Stimulated activated CD4-positive, alpha-beta T cell treated with anti-CD3 and anti-CD28 coated beads, Interleukin-2, amount 100 ng/mL, for 4 hours (primary cell): Measurements from ENCODE around the gene INPP4A.

Source experiments
- DNase-seq: peaks from one replicate; pipeline ENCODE4 v3.0.0-alpha.2; 2020; ENCODE audit warnings: low read depth

INPP4A gene

DNA sequence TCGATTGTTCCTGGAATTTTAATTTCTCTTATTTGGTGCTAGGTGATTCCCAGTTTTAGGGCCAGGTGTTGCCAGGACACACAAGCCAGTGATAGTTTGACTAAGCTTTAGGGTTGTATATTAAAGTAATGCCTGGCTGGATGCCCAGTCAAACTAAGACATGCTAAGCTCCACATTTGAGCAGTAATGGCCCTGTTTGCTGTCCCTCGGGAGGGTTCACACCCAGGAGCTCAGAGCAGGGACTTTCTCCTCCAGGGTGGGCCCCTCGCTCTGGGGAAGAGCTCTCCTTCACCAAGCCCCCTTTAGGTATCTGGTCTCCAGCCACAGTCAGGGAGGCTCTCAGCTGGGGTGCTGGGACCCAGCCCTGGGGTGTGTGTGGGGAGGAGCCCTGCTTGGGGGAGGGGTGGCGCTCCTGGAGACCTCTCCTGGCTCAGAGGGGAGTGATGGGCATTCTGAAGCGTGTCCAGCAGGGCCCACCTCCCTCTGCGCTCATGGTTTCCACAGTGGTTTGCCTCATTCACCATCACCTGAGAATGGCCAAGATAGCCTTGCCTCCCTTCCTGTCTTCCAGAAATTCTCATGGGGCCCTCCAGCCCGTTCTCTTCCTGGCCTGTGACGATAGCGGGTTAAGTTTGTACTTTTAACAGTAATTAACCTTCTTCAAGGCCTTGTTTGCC lies 31.7 kb downstream of the INPP4A start:
- DNase-seq = no peak

DNA sequence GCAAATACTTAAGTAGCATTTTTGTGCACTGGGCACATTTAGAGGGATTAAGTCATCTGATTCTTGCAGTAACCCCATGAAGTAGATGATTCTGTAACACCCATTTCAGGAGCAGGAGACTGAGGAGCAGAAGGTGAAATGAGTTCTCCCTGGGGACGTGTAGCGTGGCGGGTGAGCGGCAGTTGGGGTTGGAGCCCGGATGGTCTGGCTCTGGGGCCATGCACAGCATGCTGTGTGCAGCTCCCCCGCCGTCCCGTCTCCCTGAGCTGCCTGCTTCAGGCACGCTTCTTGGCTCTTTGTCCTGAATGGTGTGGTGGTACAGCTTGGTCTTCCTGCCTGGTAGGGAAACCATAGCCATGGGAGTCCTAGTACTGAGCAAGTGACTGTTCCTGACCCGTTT lies 32.4 kb downstream of the INPP4A start:
- DNase-seq = no peak

DNA sequence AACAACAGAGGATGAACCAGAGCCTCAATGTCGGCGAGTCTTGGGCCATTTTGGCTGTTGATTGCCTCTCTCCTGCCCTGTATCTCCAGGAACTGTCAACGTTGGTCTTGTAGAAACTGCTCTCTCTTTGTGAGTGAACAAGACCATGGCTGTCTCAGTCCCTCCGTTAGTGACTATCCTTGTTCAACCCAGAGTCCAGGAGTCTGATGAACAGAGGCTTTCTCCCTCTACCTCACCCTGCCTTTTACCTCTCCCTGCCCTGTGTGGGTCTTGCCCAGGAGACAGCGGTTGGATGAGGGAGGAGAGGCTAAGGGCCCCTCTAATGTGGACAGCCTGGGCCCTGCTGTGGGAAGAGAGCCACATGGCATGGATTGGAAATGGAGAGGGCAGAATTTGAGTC lies 32.8 kb downstream of the INPP4A start:
- DNase-seq = no peak

GRCh38 chr2:98478088-98478551 lies 33.5 kb downstream of the INPP4A start:
- no peak for DNase-seq

DNA sequence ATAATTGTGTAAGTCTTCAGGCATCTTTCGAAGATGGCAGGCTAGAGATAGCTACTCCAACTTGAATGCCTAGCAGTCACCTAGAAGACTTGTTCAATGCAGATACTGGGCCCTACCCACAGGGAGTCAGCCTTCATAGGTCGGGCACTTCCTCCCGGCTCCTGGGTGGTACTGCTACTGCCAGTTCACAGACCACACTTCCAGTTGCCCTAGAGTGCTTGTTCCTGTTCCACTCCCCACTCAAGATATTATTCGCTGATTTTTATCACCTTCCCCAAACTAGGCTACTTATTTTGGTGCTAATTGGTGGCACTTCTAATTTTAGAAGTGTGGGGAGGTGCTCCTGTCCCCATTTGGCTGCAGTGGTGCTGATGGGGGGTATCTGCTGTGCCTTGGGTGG lies 34.2 kb downstream of the INPP4A start:
- DNase-seq = no peak

- no peak for DNase-seq
Measured at GRCh38 chr2:98479371-98479770, 34.7 kb downstream of the INPP4A start.

- peak; percentile 50 for DNase-seq
Measured at GRCh38 chr2:98479959-98480524, 35.4 kb downstream of the INPP4A start.

DNA sequence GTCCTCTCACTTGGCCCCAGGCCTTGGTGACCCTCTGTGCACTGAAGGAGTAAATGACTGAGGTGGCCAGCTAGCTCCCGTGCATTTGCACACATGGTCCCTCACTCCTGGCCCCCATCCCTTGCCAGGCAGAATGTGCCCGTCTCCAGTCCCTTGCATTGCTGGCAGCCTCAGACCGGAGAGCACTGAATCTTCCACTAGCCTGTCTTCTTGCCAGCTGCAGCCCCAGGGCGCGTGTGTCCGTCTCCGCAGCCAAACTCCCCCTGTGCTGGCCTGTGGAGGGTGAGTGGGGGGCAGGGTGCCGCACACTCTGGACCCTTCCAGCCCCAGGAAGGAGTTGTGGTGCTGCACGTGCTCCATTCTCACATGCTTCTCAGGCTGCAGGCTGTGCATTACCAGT lies 35.9 kb downstream of the INPP4A start:
- no peak for DNase-seq

- DNase-seq = no peak
Measured at GRCh38 chr2:98482362-98482761, 37.7 kb downstream of the INPP4A start.

GRCh38 chr2:98483257-98483861 lies 38.7 kb downstream of the INPP4A start:
- DNase-seq = no peak

DNA sequence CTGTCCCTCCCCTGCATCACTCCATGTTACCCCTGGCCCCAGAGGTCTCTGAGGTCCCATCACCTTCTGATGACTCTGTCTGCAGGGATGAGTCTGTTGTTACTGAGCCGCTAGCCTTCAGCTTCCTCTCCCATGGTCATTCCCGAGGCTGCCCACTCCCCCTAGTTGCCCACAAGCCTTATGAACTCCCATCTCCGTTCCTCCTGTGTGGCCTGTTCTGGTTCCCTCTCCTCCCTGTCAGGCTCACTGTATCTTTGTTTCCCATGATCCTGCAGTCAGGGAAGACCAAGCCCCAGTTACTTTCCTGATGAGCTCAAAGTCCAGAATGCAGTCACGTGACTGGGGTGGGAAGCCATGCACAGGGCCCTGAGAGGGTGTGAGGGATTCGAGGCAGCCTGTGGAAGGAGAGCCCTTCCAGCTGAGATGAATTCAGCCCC lies 39.5 kb downstream of the INPP4A start:
- no peak for DNase-seq

DNA sequence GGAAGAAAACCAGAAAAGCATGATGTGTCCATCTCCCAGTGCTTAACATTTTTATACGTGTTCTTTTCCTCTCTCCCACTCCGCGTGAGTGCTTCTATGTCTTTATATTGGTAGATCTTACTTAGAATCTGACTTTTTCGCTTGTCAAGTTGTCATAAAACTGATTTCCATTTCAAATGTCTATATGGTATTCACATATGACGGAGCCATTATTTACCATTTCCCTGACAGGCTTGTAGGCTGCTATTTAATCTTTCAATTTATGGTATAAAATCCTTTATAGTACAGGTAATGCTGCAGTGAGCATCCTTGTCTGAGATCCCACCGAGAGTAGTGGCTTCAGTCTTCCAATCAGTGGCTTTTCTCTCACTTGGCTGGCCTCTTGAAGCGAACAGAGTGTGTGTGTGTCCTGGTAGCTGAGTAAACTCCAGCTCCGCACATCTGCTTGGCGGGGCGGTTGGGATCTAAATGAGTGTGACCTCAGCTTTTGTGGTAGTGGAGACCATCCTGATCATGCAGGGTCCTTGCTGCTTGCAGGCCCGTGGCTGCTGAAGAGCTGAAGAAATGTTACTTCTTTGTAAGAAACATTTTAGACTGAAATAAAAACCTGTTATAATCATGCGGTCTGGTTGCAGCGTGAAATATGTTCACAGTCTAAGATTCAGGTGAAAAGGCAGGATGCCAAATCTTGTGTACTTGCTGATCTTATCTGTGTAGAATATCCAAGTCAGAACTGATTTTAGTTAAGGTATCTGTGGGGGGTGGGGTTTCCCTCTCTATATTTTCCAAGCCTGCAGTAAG lies 40.2 kb downstream of the INPP4A start:
- no peak for DNase-seq

- DNase-seq = no peak
Measured at GRCh38 chr2:98485453-98485755, 40.7 kb downstream of the INPP4A start.

- no peak for DNase-seq
Measured at GRCh38 chr2:98486374-98486981, 41.8 kb downstream of the INPP4A start.

GRCh38 chr2:98487101-98487805 lies 42.6 kb downstream of the INPP4A start:
- DNase-seq = no peak

DNA sequence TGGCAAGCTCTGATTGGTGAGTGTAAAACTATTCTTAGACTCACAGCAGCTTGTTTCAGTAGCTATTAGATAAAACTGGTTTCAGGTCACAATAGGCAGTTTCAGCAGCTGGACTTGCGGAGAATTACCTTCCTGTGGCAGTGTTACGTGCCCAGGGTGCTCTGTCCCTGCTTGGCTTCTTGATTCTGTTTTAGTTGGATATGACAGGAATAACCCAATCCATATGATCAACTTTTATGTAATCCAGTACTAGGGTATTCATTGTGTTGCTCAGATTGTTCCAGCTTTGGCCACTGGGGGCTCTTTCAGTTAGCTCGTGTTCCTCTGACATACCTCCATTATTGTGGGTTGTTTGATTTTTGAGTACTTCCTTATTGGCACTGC lies 43.1 kb downstream of the INPP4A start:
- peak; percentile 30 for DNase-seq

DNA sequence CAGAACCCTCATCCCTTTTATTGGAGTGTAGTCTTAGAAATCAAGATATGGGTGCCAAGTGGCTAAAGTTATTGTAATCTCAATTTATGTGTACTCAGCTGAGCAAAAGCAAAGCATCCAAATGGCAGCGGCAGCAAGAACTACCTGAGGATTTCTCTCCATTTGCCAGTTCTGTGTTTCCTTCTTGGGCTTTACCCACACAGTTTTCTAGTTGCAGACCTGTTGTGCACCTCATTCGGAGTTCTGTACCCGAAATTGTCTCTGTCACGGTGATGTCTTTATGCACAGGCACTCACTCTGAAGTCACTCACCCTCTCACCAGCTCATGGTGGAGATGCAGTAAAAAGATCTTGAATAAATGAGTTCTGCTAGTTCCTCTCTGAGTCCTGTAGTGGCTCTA lies 43.6 kb downstream of the INPP4A start:
- DNase-seq = no peak

- no peak for DNase-seq
Measured at GRCh38 chr2:98489486-98489885, 44.8 kb downstream of the INPP4A start.

- no peak for DNase-seq
Measured at GRCh38 chr2:98489971-98490962, 45.6 kb downstream of the INPP4A start.

- DNase-seq = no peak
Measured at GRCh38 chr2:98492441-98492840, 47.8 kb downstream of the INPP4A start.

DNA sequence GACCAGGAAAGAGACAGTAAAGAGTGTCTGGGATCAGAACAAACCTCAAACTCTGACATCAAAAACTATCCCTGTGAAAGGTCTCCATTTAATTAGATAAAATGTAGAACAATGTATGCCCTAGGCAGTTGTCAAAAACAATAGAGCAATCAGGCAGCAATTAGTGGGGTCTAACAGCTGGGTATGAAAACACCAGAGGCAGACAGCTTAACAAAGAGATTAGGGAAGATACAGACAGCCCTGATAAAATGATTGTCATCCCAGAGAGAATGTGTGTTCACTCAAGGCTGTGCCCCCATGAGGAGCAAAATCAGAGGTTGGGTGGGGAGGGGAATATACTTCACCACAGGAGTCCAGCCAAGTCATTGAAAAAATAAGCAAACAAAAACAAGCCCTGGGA lies 50.0 kb downstream of the INPP4A start:
- no peak for DNase-seq
